Heart left ventricle (tissue), 13 donors: ENCODE measurements around the gene S1PR3.

Experiments used
- POLR2A ChIP-seq, 2 donors: fragments of 450-650 bp; IDR thresholded peaks; one replicate each; pipeline ENCODE4 v1.6.1; 2017; ENCODE audit warnings: antibody characterized with exemption in 2 of 2, mild to moderate bottlenecking in 2 of 2, moderate library complexity in 2 of 2
- TF ChIP-seq, protein P1 (sequence below), 12 donors: fragments of 200-600 bp; sonication (generic) in 4 of 12; IDR thresholded peaks; one replicate each; pipeline versions ENCODE4 v1.5.0 to v1.8.0; 2018 to 2022; ENCODE audit warnings: antibody characterized with exemption in 12 of 12, mild to moderate bottlenecking in 5 of 12
- donor health status: ischemic (EF 13 %, LVEDD 7.1; RV severe dilation, severe dysfunction).
- donor health status: DM: no; HTN: yes; CAD: no.
- donor health status: DM: no; HTN: no; CAD: no.
- donor health status: ischemic (EF 25% LVEDD 6.9; RV normal size, moderate dysfunction).
- donor health status: ischemic (EF 25% LVEDD 5.7; RV mildly dilated, moderate dysfunction).
- donor health status: ischemic (EF 35%, LVEDD 5.7; RV mildly dilated, moderate dysfunction).
- donor health status: nonischemic (EF 11% LVEDD 7.7; RV severe dilation, severe dysfunction).
- donor health status: DM: yes; HTN: yes; CAD: no.
- donor health status: PGD.
- donor health status: ischemic (EF 29% LVEDD 5.4; RV normal size, mild dysfunction).
- donor health status: nonischemic (EF 23%, LVEDD 6.1; RV moderate dilation, normal function).

- TF ChIP-seq, protein P1, sequence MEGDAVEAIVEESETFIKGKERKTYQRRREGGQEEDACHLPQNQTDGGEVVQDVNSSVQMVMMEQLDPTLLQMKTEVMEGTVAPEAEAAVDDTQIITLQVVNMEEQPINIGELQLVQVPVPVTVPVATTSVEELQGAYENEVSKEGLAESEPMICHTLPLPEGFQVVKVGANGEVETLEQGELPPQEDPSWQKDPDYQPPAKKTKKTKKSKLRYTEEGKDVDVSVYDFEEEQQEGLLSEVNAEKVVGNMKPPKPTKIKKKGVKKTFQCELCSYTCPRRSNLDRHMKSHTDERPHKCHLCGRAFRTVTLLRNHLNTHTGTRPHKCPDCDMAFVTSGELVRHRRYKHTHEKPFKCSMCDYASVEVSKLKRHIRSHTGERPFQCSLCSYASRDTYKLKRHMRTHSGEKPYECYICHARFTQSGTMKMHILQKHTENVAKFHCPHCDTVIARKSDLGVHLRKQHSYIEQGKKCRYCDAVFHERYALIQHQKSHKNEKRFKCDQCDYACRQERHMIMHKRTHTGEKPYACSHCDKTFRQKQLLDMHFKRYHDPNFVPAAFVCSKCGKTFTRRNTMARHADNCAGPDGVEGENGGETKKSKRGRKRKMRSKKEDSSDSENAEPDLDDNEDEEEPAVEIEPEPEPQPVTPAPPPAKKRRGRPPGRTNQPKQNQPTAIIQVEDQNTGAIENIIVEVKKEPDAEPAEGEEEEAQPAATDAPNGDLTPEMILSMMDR (IDR thresholded peaks at IDR 0.05), result no peak
- TF ChIP-seq POLR2A (IDR thresholded peaks at IDR 0.05), result no peak
Observed at GRCh38 chr9:88942411-88942810, 48.9 kb upstream of the S1PR3 start.
